NB4 (cell line): ENCODE data around the gene DGKH.

ENCODE experiments used
- DNase-seq: peaks from one replicate; pipeline ENCODE4 v3.0.0; 2010; ENCODE audit warnings: low read depth
- H3K4me3 ChIP-seq: one replicate; pipeline ENCODE4 v1.5.1; 2011; ENCODE audit warnings: mild to moderate bottlenecking, low read depth, low read length, moderate library complexity
- MYC ChIP-seq: IDR thresholded peaks from 2 replicates; pipeline ENCODE4 v1.6.1; 2011; ENCODE audit warnings: low read depth, low read length
- POLR2A ChIP-seq: IDR thresholded peaks from 2 replicates; pipeline ENCODE4 v1.6.1; 2011; ENCODE audit warnings: mild to moderate bottlenecking; ENCODE audit not compliant: insufficient read length; ENCODE audit errors: extremely low read depth
- TF ChIP-seq, protein P1 (sequence below): IDR thresholded peaks from 2 replicates; pipeline ENCODE4 v1.6.1; 2011; ENCODE audit warnings: low read depth, low read length
- TF ChIP-seq, protein P2 (sequence below): IDR thresholded peaks from one replicate; pipeline ENCODE4 v1.5.1; 2012; ENCODE audit warnings: low read depth, low read length

Gene DGKH

DNA sequence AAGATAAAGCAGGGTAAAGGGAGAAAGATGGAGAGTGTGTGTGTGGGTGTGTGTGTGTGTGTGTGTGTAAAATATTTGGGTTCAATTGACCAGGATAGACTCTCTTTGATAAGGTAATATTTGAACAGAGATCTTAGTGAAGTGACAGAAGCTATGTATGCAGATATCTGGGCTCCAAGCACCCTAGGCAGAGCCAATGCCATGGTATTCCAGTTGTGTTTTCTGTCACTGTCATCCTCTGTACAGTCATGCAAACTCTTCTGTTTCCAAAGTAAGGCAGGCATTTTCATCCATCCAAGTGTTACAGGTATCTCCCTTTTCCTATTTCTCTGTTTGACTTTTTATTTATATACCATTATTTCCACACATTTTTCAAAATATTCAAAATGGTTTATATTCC, 13.5 kb downstream of the DGKH start:
- TF ChIP-seq POLR2A (no peak), MYC (no peak)
- TF ChIP-seq, protein P1, sequence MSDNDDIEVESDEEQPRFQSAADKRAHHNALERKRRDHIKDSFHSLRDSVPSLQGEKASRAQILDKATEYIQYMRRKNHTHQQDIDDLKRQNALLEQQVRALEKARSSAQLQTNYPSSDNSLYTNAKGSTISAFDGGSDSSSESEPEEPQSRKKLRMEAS: no peak
- TF ChIP-seq, protein P2, sequence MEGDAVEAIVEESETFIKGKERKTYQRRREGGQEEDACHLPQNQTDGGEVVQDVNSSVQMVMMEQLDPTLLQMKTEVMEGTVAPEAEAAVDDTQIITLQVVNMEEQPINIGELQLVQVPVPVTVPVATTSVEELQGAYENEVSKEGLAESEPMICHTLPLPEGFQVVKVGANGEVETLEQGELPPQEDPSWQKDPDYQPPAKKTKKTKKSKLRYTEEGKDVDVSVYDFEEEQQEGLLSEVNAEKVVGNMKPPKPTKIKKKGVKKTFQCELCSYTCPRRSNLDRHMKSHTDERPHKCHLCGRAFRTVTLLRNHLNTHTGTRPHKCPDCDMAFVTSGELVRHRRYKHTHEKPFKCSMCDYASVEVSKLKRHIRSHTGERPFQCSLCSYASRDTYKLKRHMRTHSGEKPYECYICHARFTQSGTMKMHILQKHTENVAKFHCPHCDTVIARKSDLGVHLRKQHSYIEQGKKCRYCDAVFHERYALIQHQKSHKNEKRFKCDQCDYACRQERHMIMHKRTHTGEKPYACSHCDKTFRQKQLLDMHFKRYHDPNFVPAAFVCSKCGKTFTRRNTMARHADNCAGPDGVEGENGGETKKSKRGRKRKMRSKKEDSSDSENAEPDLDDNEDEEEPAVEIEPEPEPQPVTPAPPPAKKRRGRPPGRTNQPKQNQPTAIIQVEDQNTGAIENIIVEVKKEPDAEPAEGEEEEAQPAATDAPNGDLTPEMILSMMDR: no peak
- no peak overlapping the region for H3K4me3 ChIP-seq
- no peak for DNase-seq

DNA sequence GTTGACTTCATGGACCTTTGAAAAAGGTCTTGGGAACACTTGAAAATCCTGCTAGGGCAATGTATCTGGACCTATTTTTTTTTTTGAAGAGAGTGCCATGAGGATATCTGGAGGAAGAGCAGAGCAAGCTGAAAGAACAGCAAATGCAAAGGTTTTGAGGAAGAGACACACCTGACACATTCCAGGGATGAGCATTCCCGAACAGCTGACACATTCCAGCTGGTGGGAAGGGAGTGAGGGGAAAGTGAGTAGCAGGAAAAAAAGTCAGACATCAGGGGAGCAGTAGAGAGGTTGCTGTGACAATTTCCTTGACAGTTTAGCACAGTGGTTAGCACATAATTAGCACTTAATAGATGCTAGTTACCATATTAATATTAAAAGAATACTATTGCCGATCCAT, 14.7 kb downstream of the DGKH start:
- TF ChIP-seq POLR2A: no peak
- TF ChIP-seq, protein P2: no peak
- TF ChIP-seq, protein P1: no peak
- TF ChIP-seq MYC: no peak
- H3K4me3 ChIP-seq: no peak overlapping the region
- DNase-seq: no peak

DNA sequence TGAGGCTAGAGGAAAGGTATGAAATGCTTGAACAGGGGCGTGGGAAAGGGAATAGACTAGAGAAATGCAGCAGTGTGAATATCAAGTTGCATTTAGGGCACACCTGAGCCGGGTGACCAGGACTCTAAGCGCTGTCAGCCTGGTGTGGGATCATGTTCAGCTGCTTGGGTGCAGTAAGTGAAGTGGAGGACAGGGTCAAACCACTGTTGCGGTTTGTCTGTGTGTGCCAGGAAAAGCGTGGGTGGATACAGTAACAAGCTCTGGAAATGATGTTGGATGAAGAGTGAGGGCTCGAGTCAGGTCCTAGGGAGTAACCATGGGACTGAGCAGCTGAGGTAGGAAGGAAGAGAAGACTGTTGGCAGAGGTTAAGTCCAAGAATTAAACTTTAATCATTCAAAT, 15.8 kb downstream of the DGKH start:
- H3K4me3 ChIP-seq: no peak overlapping the region
- DNase-seq: no peak
- TF ChIP-seq, protein P1: no peak
- TF ChIP-seq MYC (no peak), POLR2A (no peak)
- TF ChIP-seq, protein P2: no peak

DNA sequence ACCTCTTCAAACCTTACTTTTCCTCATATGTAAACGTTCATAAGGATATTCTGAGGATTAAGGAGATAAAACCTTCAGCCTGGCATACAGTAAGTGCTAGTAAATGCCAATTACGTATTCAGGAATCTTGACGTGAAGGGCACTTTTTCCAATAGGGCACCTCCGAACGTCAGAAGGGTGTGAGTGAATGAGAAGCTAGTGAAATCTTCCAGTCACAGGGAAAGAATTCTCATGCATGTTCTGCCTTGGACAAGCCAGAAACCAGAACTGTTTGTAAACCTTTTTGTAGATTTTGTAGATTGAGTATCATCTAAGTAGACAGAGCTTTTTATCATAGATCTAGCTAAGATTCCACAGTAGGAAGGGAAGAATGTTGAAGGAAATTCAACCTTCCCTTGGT, 16.5 kb downstream of the DGKH start:
- TF ChIP-seq POLR2A: no peak
- TF ChIP-seq, protein P2: no peak
- no peak for TF ChIP-seq MYC
- TF ChIP-seq, protein P1: no peak
- H3K4me3 ChIP-seq: no peak overlapping the region
- no peak for DNase-seq

DNA sequence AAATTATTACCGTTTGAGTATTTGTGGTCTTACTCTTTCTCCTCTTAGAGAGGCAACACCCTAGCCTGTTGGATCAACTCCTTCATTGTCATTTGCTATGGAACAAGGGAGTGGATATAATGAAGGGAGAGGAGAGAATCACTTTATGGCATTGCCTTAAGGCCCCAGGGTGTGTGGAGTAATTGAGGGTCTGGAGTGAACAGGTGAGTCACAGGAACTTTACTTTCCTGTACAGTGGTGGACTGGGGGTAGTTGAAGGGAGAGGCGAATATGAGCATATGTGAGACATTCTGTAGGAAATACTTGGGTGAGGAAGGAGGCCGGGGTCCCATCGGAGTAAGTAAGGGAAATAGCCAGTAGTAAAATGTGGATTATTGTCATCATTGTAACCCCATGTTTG, 17.0 kb downstream of the DGKH start:
- H3K4me3 ChIP-seq: no peak overlapping the region
- no peak for DNase-seq
- TF ChIP-seq, protein P1: no peak
- TF ChIP-seq MYC (no peak), POLR2A (no peak)
- TF ChIP-seq, protein P2: no peak

DNA sequence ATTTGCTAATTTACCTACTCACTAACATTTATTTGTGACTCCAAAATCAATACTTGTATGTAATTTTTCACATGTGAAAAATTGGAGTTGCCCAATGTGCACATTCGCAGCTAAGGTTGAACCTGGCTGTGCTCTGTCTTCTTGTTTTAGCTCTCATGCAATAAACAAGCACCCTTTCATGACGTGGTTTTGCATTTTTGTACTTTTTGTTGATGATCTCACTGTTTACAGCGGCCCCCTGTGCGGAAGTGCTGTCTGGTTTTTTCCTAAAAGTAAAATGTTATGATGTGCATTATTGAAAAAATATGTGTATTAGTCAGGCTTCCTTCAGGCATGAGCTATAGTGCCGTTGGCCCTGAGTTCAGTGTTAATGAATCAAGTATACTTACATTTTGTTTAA, 18.1 kb downstream of the DGKH start:
- TF ChIP-seq, protein P1: no peak
- TF ChIP-seq POLR2A: no peak
- no peak for TF ChIP-seq MYC
- TF ChIP-seq, protein P2: no peak
- H3K4me3 ChIP-seq: no peak overlapping the region
- no peak for DNase-seq
